A549 (cell line): ENCODE measurements around the gene C19orf47. TPM values are rescaled to one million over a fixed set of nuclear protein-coding genes. Genes with fewer than 3 reads are reported as not detected.

Experiments
- ATAC-seq, 2 experiments: fragments of 200-7000 bp in 1 of 2; fragments of >200 bp in 1 of 2; cut with Nextera tagmentation in 1 of 2; cut with Tn5 transposase in 1 of 2; 3 replicates each; pipeline versions ENCODE4 v1.8.0 to v1.9.1; 2018 to 2020; ENCODE audit warnings: mild to moderate bottlenecking in 1 of 2, moderate library complexity in 1 of 2
- CTCF ChIA-PET: fragments of 300-600 bp; sonication (Branson Sonifier 250); formaldehyde crosslinking; extraction: SDS; loops from one replicate; lab custom pipeline; 2021; ENCODE audit warnings: antibody characterized with exemption, inconsistent platforms; lab: Yijun Ruan, JAX
- POLR2A ChIA-PET: fragments of 350-600 bp; formaldehyde crosslinking; extraction: SDS; loops from one replicate; lab custom pipeline; 2021; ENCODE audit warnings: antibody characterized with exemption, inconsistent platforms; lab: Yijun Ruan, JAX
- DNase-seq, 2 experiments: peaks; one replicate each; pipeline versions ENCODE4 v3.0.0 to v3.0.0-alpha.2; 2011 to 2016; ENCODE audit warnings: low read depth in 1 of 2, low spot score in 1 of 2
- FAIRE-seq: peaks from 2 replicates; lab custom pipeline; 2011; peaks lifted over from hg19 to GRCh38; lab: Jason Lieb, UNC
- H3K27ac ChIP-seq, 2 experiments: fragments of >200 bp; sonication (Bioruptor Twin); formaldehyde crosslinking; 3 replicates each; pipeline ENCODE4 v1.5.1; 2016 to 2017
- H3K4me1 ChIP-seq: fragments of >200 bp; sonication (Bioruptor Twin); formaldehyde crosslinking; 3 replicates; pipeline ENCODE4 v1.6.1; 2016
- H3K4me2 ChIP-seq: fragments of >200 bp; sonication (Bioruptor Twin); formaldehyde crosslinking; 3 replicates; pipeline ENCODE4 v1.6.1; 2016
- H3K4me3 ChIP-seq: fragments of >200 bp; sonication (Bioruptor Twin); formaldehyde crosslinking; 3 replicates; pipeline ENCODE4 v1.5.1; 2016
- H3K9me3 ChIP-seq: fragments of >200 bp; sonication (Bioruptor Twin); formaldehyde crosslinking; 3 replicates; pipeline ENCODE4 v1.6.1; 2016
- ATOH8 ChIP-seq: fragments of 250-450 bp; sonication (Bioruptor Pico); IDR thresholded peaks from 2 replicates; pipeline ENCODE4 v1.5.0; 2020; ENCODE audit warnings: low read depth, mild to moderate bottlenecking, moderate library complexity
- BHLHE40 ChIP-seq: IDR thresholded peaks from 2 replicates; pipeline ENCODE4 v1.6.1; 2012; ENCODE audit warnings: low read depth, low read length, inconsistent platforms
- CEBPB ChIP-seq, 2 experiments: fragments of >200 bp in 1 of 2; sonication (Bioruptor Twin) in 1 of 2; formaldehyde crosslinking in 1 of 2; IDR thresholded peaks; 2 replicates each; pipeline ENCODE4 v1.6.1; 2012 to 2016
- CHD4 ChIP-seq: fragments of 200-600 bp; sonication (generic); IDR thresholded peaks from 2 replicates; pipeline ENCODE4 v1.6.1; 2016; ENCODE audit warnings: antibody characterized with exemption, mild to moderate bottlenecking, borderline replicate concordance
- FOSL2 ChIP-seq, 2 experiments: fragments of 450-650 bp in 1 of 2; fragments of >200 bp in 1 of 2; sonication (Bioruptor Twin) in 1 of 2; formaldehyde crosslinking; IDR thresholded peaks; 2 replicates each; pipeline versions ENCODE4 v1.5.0 to v1.6.1; 2016 to 2020; ENCODE audit warnings: mild to moderate bottlenecking in 1 of 2, moderate library complexity in 1 of 2
- FOXS1 ChIP-seq: fragments of 250-450 bp; sonication (Bioruptor Pico); IDR thresholded peaks from 2 replicates; pipeline ENCODE4 v1.5.0; 2020; ENCODE audit warnings: mild to moderate bottlenecking, moderate library complexity
- GATA3 ChIP-seq: IDR thresholded peaks from 2 replicates; pipeline ENCODE4 v1.6.1; 2012; ENCODE audit warnings: borderline replicate concordance
- HDAC2 ChIP-seq: fragments of 200-600 bp; sonication (generic); IDR thresholded peaks from 2 replicates; pipeline ENCODE4 v1.6.1; 2016
- HEYL ChIP-seq: fragments of 250-450 bp; sonication (Bioruptor Pico); IDR thresholded peaks from 2 replicates; pipeline ENCODE4 v1.8.0; 2021; ENCODE audit warnings: mild to moderate bottlenecking, moderate library complexity
- HMGXB4 ChIP-seq: fragments of 250-450 bp; sonication (Bioruptor Pico); IDR thresholded peaks from 2 replicates; pipeline ENCODE4 v1.5.0; 2021; ENCODE audit warnings: mild to moderate bottlenecking, moderate library complexity, borderline replicate concordance
- HOXB5 ChIP-seq: fragments of 250-450 bp; sonication (Bioruptor Pico); IDR thresholded peaks from 2 replicates; pipeline ENCODE4 v1.5.0; 2020; ENCODE audit warnings: mild to moderate bottlenecking, moderate library complexity
- KDM1A ChIP-seq: fragments of 200-600 bp; sonication (generic); IDR thresholded peaks from 2 replicates; pipeline ENCODE4 v1.6.1; 2016; ENCODE audit warnings: low read depth, mild to moderate bottlenecking
- MAFK ChIP-seq: fragments of 450-650 bp; IDR thresholded peaks from 2 replicates; pipeline ENCODE4 v1.6.1; 2014; ENCODE audit not compliant: partially characterized antibody
- MYC ChIP-seq: IDR thresholded peaks from 2 replicates; pipeline ENCODE4 v1.6.1; 2012; ENCODE audit warnings: mild to moderate bottlenecking, inconsistent platforms, low read length, improper control_type of control experiment, borderline replicate concordance
- PBX3 ChIP-seq: IDR thresholded peaks from 2 replicates; pipeline ENCODE4 v1.6.1; 2012
- PHF8 ChIP-seq: fragments of 200-600 bp; sonication (generic); IDR thresholded peaks from 2 replicates; pipeline ENCODE4 v1.6.1; 2016; ENCODE audit warnings: low read depth, mild to moderate bottlenecking, antibody characterized with exemption, moderate library complexity, borderline replicate concordance
- RARB ChIP-seq: fragments of 250-450 bp; sonication (Bioruptor Pico); IDR thresholded peaks from 2 replicates; pipeline ENCODE4 v1.8.0; 2021; ENCODE audit warnings: mild to moderate bottlenecking, moderate library complexity
- RCOR1 ChIP-seq: fragments of 150-350 bp; IDR thresholded peaks from 2 replicates; pipeline ENCODE4 v1.6.1; 2014; ENCODE audit warnings: antibody characterized with exemption, low read length, low read depth
- RNF2 ChIP-seq: fragments of 200-600 bp; sonication (generic); IDR thresholded peaks from 2 replicates; pipeline ENCODE4 v1.6.1; 2016; ENCODE audit warnings: low read depth, mild to moderate bottlenecking, antibody characterized with exemption, moderate library complexity, borderline replicate concordance
- WGBS: methylation state at CpG from one replicate; pipeline ENCODE4 v1.1.6; 2017; ENCODE audit errors: missing lambda C conversion rate; 5-methylcytosine and 5-hydroxymethylcytosine counted together
- polyA plus RNA-seq, 4 experiments: library from polyadenylated mRNA; depleted of rRNA in 3 of 4; stranded (reverse); fragments of >200 nt; fragmentation: RNase III in 1 of 4; extraction: RNeasy Plus Mini Kit Qiagen cat#74134 plus additional on column Dnase treatment in 1 of 4; gene quantifications; 2 replicates in 3 of 4; 3 replicates in 1 of 4; pipeline ENCODE4 v1.2.3, GENCODE V29; 2011 to 2017
- TF ChIP-seq, protein P1 (sequence below): fragments of >200 bp; sonication (Bioruptor Twin); formaldehyde crosslinking; IDR thresholded peaks from 2 replicates; pipeline ENCODE4 v1.6.1; 2016

The C19orf47 gene
- polyA plus RNA-seq, 2 of the 4 experiments (the other 2 are of a cell fraction) = 25.7 to 39.8 TPM

- TF ChIP-seq ATOH8 (CRISPR knock-in tag) = no peak
Measured at GRCh38 chr19:40279120-40279551, 69.1 kb downstream of the C19orf47 start (continued).

DNA sequence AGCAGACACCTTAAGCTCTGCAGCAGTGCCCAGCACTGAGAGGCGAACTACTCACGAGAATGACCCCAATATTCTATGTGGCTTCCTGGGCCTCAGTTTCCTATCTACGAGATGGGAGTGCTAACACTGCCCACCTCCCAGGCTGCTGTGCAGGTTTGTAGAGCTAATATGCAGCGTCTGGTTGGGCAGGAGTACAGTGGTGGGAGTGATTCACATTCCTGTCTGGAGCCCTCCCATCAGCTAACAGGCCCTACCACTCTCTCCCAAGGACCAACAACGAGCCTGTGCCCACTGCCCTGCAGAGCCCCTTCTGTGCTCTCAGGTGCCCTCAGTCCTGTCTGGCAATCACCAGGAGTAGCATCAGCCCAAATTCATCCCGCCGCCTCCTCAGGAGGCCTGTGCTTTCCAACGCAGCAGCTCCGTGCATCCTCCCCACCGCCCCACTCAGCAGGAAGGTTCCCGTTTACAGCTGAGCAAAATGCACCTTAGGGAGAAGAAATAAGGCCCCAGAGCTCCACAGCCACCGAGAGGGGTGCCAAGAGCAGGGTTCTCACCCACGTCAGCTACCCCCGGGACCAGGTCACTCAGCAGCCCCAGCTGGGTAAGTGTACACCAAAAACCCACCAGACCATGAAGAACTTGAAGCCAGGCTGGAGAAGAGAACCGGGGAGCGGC is 69.7 kb downstream of the C19orf47 start:
- H3K27ac ChIP-seq = no peak overlapping the region
- CTCF ChIA-PET = interaction anchor here (0.6 to 10.0 kb wide), 11 partner anchors 12 to 871 kb away, joined by 3 to 86 read pairs (median 3); partner anchors contain the start of gene TTC9B
- 91% methylated on average over 16 of the region's 16 CpGs for WGBS
- TF ChIP-seq KDM1A (no peak), HEYL (CRISPR knock-in tag) (no peak), CHD4 (no peak), ATOH8 (CRISPR knock-in tag) (no peak), MAFK (no peak), BHLHE40 (no peak), HMGXB4 (CRISPR knock-in tag) (no peak)
- TF ChIP-seq, all 56 proteins: peak for 0
- ATAC-seq = no peak
- Histone ChIP-seq H3K4me2 (no peak overlapping the region), H3K4me3 (no peak overlapping the region), H3K4me1 (peaks cover 3% of the 10 kb centered on the region), H3K9me3 (no peaks in the 10 kb centered on the region)
- DNase-seq = no peak
- POLR2A ChIA-PET = no interaction called here
- FAIRE-seq = no peak

DNA sequence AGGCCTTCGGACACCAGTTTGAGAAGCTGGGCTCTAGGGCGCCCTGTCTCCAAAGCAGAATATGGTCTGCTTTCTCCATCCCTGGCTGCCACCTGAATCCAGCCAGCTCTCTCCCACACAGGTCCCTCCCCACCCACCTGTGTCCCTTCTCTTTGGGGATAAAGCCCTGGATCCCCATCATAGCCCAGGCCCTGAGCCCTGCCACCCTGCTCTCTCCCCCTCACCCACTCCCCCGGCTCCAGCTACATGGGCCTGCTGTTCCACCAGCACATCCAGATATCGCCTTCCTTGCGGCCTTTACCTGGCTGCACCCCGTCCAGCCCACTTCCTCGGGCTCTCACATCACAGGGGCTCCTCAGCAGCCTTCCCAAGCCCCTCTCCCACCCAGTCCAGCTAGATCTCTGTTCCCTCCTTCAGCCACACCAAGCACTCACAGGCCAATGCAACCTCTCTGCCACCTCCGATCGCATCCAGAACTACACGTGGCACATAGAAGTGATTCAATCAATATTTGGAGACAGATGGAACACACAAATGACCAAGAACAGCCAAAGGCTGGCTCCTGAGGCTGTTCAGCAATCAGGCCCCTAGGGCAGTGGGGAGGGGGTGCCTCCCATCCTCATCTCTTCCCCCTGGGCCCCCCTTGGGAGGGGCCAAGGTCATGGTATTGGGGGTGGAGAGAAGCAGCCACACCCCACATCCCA is 70.7 kb downstream of the C19orf47 start:
- Histone ChIP-seq H3K27ac (no peak overlapping the region), H3K4me1 (no peaks in the 10 kb centered on the region), H3K4me3 (no peak overlapping the region), H3K4me2 (no peak overlapping the region), H3K9me3 (no peaks in the 10 kb centered on the region)
- DNase-seq (no peak), FAIRE-seq (no peak), ATAC-seq (0 out of 6 replicates have a peak, but pooled peaks of 1 of the 2 experiments have one; percentile 4)
- WGBS = 93% methylated on average over 10 of the region's 10 CpGs
- POLR2A ChIA-PET = no interaction called here
- TF ChIP-seq FOSL2 (IDR thresholded peaks at IDR 0.05) = no peak
- TF ChIP-seq FOSL2 (CRISPR knock-in tag; IDR thresholded peaks at IDR 0.05) = no peak
- no peak for TF ChIP-seq RNF2
- TF ChIP-seq MYC = no peak
- no peak for TF ChIP-seq RCOR1
- TF ChIP-seq, protein P1, sequence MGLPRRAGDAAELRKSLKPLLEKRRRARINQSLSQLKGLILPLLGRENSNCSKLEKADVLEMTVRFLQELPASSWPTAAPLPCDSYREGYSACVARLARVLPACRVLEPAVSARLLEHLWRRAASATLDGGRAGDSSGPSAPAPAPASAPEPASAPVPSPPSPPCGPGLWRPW = no peak
- TF ChIP-seq CEBPB (IDR thresholded peaks at IDR 0.05) = no peak
- no peak for TF ChIP-seq HDAC2
- TF ChIP-seq PBX3 = no peak
- TF ChIP-seq PHF8 = no peak
- no peak for TF ChIP-seq HOXB5
- TF ChIP-seq RARB (CRISPR knock-in tag) = no peak
- TF ChIP-seq GATA3 = no peak
- TF ChIP-seq FOXS1 (CRISPR knock-in tag) = no peak
- CTCF ChIA-PET = interaction anchor here (0.7 to 10.0 kb wide), 8 partner anchors 11 to 485 kb away, joined by 3 to 86 read pairs (median 3); no protein-coding TSS in a partner anchor
